SK-MEL-5 (cell line): Measurements from ENCODE around the gene NOL11. TPM values are rescaled to one million over a fixed set of nuclear protein-coding genes. Genes with fewer than 3 reads are reported as not detected.

ENCODE experiments used
- DNase-seq: peaks from one replicate; pipeline ENCODE4 v3.0.0-alpha.2; 2016; ENCODE audit warnings: low read depth, low spot score
- in situ Hi-C: cut with HindIII; loops from 2 replicates; pipeline ENCODE4 v1.10.0; 2016; ENCODE audit warnings: low sequenced_read_pairs, high pct_unique_total_duplicates, low pct_unique_long_range_greater_than_20kb
- polyA plus RNA-seq, 2 experiments: library from polyadenylated mRNA; depleted of rRNA; stranded (reverse); fragments of >200 nt; gene quantifications; 2 replicates each; pipeline ENCODE4 v1.2.3, GENCODE V29; 2015
- total RNA-seq: library from RNA; depleted of rRNA; stranded (reverse); fragments of >200 nt; shearing (Covaris generic); gene quantifications from 2 replicates; pipeline ENCODE4 v1.2.3, GENCODE V29; 2014; rRNA removed

Gene NOL11
- 136 and 145 TPM in 2 replicates for total RNA-seq
- 57.2 and 66.3 TPM in 2 replicates for polyA plus RNA-seq (2015; cell fraction: cytosol; rRNA removed)
- 187 and 211 TPM in 2 replicates for polyA plus RNA-seq (2015; cell fraction: nucleus; rRNA removed)

DNA sequence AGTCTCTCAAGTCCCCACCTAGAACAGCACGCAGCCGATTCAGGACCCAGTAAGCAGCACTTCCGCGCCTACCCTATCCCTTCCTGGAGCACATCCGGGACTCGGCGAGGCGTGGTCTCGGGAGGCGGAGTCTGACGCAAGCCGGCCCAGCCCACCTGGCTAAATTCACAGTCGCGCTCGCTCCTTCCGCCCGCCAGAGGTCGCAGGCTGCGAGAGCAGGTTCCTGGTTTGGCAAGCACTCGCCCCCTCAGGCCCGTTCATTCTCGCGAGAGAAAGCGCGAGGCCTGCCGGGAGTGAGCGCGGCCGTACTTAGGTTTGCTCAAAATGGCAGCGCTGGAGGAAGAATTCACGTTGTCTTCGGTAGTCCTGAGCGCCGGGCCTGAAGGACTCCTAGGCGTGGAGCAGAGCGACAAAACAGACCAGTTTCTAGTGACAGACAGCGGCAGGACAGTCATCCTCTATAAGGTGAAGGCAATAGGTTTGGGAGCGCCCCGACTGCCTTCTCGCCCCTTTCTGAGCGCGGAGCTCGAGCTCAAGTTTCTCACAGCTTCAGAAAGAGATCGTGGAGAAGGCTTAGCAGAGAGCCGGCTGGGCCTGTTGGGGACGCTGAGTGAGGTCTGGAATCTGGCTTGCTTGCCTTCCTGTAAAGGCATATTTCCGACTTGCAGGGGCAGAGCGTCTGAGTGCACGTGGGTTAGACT, at the start of gene NOL11:
NOL11 (plus strand) TSS at position 313 of the 701 bp plus-strand sequence; CDS start at position 325, 12 bp downstream.
- in situ Hi-C loops: no loop called here
- DNase-seq: peak; percentile 100

DNA sequence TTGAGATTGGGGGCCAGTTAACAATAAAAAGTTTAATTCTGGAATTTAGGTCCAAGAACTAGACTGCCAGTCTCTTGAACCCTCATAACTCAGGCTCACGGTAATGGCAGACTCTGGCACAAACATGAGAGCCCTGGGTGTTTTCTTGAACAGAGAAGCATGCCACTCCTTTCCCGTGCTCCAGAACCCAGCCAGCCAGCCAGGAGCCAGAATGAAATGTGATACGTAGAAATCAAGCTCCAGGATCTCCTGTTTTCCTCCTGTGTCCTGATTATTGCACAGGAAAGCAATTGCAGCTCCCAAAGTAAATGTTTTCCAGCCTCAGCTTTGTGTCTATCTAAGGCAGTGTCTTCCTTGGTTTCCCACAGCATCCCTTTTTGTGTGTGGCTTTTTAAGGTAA, 46.2 kb upstream of the NOL11 start:
- in situ Hi-C loops: no loop called here
- no peak for DNase-seq

DNA sequence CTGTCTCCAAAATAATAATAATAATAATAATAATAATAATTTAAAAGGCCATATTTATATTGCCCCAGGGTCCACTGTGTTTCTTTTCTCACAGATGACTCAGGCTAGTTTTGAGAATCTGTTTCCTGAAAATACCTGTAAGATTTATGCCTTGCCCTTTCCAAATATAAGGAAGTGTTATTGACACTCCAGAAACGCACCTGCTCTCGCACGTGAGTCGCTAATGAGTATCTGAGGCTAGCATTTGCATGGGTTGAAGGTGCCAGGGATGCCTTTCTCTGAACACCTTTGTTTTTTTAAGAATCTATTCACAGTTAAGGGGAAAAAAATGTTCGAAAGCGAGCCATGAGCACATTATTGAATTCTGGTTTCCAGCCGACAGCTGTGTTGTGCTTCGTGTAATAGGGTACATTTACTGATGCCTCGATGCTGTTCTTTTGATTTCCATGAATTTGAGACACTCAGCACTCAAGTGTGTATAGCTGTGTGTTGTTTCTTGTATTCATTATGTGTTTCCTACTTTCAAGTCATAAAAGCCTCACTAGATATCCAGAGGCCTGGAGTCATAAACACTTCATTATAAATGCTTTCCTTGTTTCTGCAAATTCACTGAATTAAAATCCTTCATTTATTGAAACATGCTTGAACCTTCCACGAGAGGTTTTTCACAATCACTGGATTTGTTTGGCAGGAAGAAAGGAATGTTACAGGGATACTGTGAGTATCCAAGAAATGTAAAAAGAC, 45.0 kb upstream of the NOL11 start:
- in situ Hi-C loops: no loop called here
- peak; percentile 91 for DNase-seq

DNA sequence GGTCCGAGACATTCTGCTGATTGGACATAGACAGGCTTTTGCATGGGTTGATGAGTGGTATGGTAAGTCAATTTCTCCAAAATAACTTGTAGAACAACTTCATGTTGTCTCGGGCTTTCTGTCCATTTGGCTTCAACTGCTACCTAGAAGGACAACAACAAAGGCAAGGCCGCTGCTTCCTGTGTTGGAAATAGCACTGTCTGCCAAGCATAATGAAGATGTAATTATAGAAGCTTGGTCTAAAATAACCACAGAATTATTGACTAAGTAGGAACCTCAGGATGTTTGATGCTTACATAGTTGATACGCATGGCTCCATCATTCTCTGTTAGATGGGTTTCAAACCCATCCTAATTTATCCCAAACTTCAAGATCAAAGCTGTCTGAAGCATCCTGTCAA, 42.3 kb upstream of the NOL11 start:
- no peak for DNase-seq
- in situ Hi-C loops: no loop called here

DNA sequence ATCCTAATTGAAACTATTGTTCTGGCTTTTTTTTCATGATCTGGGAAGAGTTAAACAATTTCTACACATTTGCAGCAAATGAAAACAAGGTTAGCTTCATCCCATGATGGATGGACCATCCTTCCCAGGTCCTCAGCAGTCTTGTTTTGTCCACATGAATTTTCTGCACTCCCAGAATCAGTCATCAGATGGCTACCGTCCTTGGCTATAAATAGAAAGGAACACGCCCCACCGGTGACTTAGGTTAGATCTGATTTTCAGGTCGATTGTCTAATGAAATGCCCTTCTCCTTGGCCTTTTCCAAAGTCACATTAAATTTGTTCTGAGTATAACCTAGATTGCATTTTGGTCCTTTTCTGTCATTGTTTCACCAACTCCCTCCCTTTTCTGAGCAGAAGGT, 41.4 kb upstream of the NOL11 start:
- DNase-seq: no peak
- in situ Hi-C loops: no loop called here

DNA sequence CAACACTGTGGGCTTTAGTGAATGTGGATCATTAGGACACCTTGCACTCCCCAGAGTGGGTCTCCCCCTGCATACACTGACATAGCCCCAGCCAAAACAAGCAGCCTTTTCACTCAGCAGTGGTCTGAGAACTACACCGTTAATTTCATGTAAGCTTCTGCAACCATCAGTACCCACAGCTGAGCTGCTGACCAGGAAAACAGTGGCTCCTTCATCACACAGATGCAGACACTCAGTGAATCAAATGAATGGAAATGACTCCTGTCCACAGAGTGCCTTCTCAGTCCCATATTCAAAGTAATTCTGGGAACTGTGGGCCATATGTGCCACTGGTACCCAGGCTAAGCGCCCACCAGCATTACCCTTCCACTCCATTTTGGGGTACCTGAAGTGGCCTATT, 39.3 kb upstream of the NOL11 start:
- in situ Hi-C loops: no loop called here
- DNase-seq: peak; percentile 77

DNA sequence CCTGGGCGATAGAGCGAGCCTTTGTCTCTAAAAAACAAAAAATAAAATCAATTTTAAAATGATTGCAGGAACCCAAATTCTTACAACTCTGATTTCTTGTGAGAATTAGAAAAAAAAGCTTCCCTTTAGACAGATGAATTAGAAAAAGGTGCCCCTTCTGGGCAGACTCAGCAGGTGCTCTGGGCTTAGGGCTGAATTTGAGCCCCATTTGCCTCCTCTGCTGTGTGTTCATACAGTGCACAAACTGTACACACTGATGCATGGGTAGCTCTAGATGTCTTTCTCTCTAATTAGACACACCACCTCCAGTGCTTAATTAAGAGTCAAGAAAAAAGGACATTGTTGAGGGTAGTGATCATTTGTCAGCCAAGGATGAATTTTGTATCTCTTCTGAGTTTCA, 38.5 kb upstream of the NOL11 start:
- in situ Hi-C loops: no loop called here
- DNase-seq: no peak

DNA sequence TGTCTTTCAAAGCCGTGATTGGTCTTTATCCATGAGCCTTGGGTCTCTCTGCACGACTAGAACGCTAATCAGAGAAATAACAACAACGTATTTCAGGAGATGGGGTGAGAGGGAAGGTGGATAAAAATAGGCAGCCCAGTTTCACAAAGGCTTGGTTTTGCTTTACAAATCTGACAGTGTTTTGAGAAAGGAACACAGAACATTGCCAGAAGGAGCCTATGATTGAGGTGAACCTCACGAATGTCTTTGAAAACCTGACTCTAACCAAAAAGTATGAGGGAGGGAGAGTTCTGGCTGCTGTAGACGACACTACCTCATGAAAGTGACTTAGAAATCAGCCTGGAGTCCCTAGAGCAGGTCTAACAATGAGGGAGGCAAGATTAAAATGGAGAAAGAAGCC, 38.0 kb upstream of the NOL11 start:
- DNase-seq: no peak
- in situ Hi-C loops: no loop called here

DNA sequence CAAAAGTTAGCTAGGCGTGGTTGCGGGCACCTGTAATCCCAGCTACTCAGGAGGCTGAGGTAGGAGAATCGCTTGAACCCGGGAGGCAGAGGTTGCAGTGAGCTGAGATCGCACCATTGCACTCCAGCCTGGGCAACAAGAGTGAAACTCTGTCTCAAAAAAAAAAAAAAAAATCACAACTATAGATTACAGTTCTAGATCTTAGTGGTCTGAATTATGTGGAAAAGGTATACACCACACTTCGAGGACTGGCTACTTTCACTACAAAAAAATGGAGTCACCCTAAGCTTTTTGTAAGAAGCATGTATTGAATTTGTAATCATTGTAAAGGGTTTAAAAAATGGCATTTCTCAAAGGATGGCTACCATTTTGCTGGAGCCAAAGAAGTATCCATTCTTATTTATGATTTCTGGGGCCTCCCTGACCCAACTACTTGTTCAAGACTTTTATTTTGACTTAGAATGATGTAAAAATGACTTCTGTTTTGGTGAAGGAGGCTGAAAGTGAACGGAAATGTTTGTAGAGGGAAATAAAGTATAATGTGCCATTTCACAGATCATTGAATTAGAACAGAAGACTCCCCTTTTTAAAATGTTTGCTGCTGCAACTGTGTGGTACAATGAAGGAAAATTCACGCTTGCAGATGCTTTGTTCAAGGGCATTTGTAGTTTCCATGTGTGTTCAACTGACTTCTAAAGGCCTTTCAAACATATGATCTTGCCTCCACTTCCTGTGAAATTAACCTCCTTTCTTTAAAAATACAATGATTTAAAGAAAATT, 37.1 kb upstream of the NOL11 start:
- in situ Hi-C loops: no loop called here
- no peak for DNase-seq

DNA sequence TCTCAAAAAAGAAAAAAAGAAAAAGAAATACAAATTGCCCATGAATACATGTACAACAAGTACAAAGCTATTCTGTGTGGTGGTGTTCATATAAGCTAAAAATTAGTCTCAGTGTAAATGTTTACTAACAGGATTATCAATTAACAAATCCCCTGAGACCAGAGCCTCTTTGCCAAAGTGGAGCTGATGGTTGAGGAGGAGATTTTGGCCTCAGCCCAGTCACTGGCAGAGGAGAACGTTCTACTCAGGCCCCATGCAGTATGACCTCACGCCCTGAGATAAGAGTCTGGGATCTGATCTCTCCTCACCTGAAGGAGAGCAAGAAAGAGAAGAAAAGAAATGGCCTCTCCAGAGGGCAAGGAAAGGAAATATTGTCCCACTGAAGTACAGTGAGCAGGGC, 35.5 kb upstream of the NOL11 start:
- in situ Hi-C loops: no loop called here
- no peak for DNase-seq

DNA sequence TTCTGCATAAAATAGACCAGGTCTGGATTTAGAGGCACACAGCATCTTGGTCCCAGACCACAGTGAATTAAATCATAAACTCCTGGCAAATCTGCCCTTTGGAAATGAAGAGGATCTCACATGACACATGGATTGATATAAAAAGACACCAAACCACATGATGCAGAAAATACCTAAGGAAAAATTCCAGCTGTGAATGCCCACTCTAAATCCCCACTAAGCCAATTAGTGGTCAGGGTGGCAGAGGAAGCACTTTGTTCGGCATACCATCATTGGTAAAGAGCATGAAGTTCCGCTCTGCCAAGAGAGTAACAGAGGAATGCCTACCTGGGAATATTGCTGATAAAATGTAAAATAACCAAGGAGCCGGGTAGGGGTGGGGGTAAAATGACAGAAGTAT, 32.4 kb upstream of the NOL11 start:
- in situ Hi-C loops: no loop called here

DNA sequence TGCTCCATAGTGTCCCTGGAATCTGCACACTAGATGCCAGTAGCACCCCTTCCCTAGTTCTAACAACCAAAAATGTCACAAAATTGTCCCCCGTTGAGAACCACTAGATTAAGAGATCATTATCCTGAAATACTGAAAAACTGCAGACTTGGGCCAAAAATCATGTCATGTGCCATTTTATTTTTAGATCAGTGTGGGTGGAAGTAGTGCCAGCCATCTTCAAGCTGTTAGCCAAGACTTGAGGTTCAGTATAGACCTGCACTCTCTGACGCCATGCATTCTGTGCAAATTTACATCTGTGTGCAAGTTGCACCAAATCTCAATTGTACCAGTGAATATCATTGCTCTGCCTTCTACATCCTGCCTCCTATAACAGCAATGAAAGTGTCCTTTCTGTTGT, 31.5 kb upstream of the NOL11 start:
- in situ Hi-C loops: no loop called here
- no peak for DNase-seq

More for the DNA sequence above, 32.4 kb upstream of the NOL11 start:
- DNase-seq: peak; percentile 60

DNA sequence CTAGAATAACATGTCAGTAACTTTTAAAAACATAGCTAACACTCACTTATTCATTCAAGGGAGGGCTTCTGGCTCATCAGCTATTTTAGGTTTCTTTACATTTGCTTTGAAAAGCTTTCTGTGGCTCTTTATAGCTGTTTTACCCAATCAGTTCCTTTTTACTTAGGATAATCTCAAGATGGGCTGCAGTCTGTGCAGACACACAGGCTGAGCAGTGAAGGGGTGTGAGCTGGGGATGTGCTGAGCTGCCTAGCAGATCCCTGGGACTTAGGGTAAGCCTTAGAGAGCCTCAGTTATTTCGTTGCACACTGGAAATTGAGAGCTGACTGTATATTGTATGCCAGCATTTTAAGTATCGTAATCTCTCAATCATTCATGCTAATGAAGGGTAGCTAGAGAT, 30.2 kb upstream of the NOL11 start:
- no peak for DNase-seq
- in situ Hi-C loops: no loop called here

DNA sequence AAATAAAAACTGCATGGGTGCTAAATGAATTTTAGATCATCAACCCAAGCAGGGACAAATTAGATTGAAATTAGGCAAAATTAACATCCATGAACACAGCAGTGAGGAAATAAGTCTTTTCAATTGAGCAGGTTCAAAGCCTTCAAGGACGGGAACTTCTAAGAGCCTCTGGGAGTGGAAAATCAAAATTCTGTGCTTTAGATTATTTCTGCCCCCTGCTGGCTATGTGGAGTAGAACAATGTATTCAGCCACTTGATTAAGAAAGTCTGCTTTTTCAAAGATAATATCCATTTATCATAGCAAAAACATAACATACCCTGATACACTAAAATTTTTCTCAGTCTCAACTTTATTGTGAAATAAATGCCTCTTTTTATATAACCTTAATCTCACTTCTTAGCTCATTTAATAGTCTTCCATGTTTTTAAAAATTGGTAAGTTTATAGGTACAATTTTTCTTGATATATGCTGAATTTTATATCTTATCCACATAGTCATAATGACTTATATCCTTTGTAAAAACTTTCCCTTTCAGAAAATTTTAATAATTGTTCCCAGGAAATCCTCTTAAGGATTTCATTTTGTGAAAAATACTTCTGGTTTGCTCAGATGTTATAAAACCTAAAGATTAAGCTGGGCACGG, 28.1 kb upstream of the NOL11 start:
- DNase-seq: peak; percentile 87
- in situ Hi-C loops: no loop called here

DNA sequence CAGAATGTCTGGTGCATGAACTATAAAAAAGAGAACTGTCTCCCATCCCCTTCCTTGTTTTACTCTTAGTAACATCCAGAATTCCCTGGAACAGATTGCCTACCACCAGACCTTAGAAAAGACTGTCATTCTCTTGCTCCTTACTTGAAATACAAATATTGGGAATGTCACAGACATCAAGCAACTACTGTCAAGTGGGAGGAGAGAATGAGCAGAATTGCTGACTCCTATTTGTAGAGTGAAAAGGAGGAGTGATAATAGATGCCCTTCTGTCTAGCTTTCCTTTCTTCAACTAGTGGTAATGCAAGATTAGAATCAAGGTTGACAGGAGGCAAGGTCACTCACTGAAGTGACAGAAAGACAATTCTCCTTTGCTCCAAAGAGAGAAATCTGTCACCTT, 23.9 kb upstream of the NOL11 start:
- DNase-seq: no peak
- in situ Hi-C loops: no loop called here

DNA sequence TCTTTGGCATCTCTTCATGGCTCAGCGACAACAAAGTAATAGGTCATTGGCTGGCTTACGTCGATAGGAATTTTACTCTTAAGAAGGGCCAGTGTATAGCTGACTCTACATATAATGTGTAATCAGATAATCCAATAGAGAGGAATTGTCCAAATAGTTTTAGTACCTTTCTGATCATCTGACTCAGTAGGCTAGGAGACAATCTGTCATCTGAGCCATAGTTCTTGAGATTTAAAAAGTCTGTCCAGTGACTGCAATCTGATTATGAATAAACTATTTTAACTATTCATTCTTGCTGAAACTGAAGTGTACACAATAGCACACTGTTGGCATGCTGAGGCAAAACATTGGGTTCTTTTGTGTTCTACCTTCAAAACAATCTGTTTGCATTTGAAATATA, 21.4 kb upstream of the NOL11 start:
- in situ Hi-C loops: no loop called here
- DNase-seq: peak; percentile 95

DNA sequence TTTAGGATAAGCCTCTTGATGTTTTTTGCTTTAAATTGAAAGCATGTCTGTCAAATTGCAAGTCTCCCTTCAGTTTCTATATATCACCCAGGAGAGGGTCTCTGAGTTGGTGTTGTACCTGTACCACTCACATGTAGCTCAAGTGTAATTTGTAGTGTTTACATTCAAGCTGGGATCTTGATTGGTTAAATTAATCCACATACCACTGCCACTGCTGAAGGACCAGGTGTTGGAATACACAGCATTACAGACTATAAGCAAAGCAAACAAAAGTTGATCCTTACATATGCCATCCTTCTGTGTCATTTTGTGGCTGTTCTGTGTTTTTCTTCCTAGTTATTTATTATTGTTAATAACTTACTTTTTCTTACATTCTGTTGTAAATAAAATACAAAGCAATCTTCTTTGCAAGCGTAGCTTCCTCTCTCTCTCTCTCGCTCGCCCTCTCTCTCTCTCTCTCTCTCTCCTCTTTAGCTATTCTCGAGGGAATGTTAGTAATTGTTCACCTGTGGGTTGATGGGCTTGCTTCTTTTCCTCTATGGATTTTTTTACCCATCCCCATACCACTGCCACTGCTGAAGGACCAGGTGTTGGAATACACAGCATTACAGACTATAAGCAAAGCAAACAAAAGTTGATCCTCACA, 20.8 kb upstream of the NOL11 start:
- no peak for DNase-seq
- in situ Hi-C loops: no loop called here
